GM21526 (cell line): Measurements from ENCODE around the gene RS1.

Experiments
- ATAC-seq: cut with Tn5 transposase; IDR thresholded peaks from one replicate; pipeline ENCODE4 v1.9.1; 2021; ENCODE audit warnings: moderate library complexity; ENCODE audit not compliant: unreplicated experiment, low FRiP score

Gene RS1

DNA sequence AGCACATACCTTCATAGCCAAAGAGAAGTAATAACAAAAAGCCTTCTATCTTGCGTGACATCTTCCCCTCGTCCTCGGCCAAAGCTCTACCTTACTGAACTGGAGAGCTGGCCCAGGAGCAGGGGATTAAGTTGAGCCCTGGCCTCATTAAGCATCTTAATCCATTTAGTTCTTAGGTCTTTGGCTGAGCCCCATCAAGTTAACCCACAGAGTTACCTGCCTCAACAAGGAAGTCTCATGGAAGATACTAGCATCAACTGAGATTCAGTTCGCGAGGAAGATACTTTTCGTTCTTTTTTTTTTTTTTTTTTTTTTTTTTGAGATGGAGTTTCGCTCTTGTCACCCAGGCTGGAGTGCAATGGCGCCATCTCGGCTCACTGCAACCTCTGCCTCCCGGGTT lies at the start of gene RS1:
Gene RS1 (minus strand): TSS at position 101 of the 400 bp plus-strand sequence. CDS start 40 bp downstream, at position 61.
- no peak for ATAC-seq

DNA sequence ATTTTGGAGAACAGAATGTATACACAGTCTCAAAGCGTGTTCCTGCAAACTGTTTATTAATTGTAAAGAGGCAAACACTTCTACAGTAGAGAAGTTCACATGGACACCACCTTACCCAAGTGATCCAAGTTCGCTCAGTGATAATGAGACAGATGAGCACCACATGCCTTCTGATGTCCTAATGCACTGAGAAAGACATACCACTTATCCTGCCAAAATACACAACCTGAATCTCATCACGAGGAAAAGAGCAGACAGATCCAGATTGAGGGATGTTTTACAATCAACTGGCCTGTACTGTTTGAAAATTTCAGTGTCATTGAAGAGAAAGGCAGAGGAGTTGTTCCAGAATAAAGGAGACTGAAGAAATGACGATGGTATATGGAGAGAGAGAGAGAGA lies 47.9 kb upstream of the RS1 start:
- no peak for ATAC-seq

- no peak for ATAC-seq
These were observed 43.0 kb upstream of the RS1 start for GRCh38 chrX:18714910-18715309.

- ATAC-seq: no peak
These were observed 37.9 kb upstream of the RS1 start for GRCh38 chrX:18709833-18710232.

DNA sequence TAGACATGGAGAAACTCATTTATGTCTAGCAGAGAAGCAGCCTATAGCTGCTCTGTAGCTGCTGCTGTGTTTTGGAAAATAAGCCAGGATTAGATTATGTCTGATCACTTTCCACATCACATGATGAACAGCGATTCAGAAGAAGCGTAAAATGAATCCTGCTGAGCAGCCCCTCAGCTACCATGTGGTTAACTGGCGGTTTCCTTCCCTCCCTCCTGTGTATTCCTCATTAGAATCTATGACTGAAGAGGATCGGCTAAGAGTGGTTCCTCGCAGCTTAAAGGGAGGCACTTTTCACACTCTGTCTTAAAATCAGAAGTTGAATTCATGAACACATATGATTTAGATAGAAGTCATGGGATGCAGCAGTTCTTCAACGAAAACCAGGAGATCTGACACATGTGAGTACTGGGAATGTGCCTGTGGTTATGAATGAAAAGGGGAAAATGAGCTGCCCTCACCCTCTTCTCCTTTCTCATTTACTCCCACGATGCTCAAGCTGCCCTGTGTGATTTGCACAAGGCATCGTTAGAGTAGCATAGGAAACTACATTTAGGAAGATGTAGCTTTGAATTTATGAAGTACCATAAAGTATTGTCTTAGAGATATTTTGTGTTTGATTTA lies 35.6 kb upstream of the RS1 start, which contains the start of gene PPEF1:
Gene PPEF1 (plus strand): TSS at position 220 of the 624 bp plus-strand sequence. CDS start 136 bp downstream, at position 356.
- ATAC-seq: no peak

- ATAC-seq: no peak
These were observed 30.7 kb upstream of the RS1 start for GRCh38 chrX:18702362-18703195.

GRCh38 chrX:18701621-18702361 lies 29.9 kb upstream of the RS1 start:
- no peak for ATAC-seq

- no peak for ATAC-seq
These were observed 27.1 kb upstream of the RS1 start for GRCh38 chrX:18698737-18699650.

GRCh38 chrX:18696653-18697052 lies 24.7 kb upstream of the RS1 start:
- no peak for ATAC-seq

- ATAC-seq: no peak
These were observed 20.6 kb upstream of the RS1 start for GRCh38 chrX:18692541-18692940.

DNA sequence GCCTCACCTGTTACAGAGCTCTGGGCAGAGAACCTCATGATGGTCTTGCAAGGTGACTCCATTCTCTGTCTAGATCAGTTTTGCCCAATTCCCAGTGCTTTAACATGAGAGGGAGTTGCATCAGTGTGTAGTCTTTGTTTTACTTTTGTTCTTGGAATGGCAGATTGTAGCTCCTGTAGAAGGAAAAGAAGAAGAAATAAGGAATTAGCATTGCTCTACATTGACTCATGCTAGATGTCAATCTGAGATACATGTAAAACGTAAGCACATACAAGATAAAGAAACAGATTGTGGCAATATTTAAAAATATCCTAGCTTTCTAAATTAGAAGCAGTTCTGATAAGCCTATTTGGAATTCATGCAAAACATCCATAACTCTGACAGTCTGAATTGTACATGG lies 19.5 kb upstream of the RS1 start:
- ATAC-seq: no peak

DNA sequence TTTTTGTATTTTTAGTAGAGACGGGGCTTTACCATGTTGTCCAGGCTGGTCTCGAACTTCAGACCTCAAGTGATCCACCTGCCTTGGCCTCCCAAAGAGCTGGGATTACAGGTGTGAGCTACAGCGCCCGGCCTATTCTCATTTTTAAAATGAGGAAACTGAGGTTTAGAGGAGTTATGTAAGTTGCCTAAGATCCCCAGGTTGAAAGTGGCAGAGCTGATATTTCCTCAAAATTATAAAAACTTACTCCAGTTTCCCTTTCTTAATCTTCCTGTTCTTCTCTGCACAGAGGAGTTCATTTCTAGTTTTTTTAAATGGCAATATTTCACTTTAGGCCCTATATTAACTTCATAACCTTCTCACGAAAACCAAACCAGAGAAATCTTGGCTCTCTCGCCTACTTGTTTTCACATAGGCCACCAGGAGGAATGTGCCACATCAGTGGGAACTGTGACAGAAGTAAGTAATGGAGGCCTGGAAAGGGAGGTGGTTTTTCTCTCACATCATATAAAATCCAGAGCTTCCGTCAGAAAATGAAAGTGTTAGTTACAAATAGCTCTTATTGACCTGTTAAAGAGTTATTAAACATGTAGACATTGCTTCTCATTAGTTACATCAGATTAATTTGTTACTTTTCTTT lies 16.1 kb upstream of the RS1 start:
- ATAC-seq: no peak

DNA sequence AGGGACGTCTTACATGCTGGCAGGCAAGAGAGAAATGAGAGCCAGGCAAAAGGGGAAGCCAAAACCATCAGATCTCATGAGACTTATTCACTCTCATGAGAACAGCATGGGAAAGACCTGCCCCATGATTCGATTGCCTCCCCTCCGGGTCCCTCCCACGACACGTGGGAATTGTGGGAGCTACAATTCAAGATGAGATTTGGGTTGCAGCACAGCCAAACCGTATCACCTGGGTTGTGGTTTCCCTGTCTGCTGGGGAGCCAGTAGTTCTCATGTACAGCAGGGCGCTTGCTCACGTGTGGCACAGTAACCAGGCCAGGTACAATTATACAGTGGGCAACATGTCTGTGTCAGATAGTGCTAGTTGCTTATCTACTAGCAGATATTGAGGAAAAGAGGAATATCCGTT lies 11.1 kb upstream of the RS1 start:
- ATAC-seq: no peak

GRCh38 chrX:18681996-18682395 lies 10.1 kb upstream of the RS1 start:
- no peak for ATAC-seq

DNA sequence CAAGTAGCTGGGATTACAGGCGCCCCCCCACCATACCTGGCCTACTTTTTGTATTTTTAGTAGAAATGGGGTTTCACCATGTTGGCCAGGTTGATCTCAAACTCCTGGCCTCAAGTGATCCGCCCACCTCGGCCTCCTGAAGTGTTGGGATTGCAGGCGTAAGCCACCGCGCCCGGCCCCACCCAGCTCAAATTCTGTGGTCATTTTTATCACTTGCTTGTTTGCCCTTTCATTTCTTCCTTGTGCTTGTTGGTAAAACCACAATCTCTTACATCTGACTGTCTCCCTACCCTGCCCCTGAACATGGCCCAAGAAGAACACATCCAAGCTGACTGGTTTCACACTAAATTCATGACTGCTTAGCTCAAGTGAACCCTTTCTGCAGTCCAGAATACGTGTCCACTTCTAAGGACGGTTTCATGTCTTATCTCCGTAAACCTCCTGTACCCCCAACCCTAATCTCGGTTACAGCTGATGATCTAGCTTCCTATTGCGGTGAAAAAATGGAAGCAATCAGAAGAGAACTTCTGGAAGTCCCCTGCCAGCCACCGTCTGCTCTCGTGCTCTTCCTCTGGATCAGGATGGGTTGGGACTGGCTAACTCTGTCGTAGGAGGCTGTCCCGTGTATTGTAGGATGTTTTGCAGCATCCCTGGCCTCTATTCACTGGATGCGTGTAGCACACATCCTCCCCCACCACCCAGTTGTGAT lies 5.4 kb upstream of the RS1 start:
- no peak for ATAC-seq

DNA sequence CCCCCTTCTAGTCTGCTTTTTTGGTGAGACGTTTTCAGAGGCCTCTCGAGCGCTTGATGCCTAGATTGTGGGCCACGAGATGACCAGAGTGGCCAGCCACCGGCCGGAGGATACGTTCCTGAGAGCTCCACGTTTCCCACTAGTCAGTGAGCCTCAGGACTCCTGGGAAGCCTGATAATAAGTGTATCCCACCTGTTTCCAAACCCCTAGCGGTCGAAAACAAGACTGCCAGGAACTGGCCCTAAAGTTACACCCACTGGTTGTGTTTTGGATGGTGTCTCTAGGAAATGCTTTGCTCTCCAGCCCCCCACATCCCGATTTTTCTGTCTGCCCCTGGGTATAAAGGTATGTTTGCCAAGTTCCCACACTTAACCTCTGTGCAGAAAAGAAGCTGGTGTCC lies 4.6 kb upstream of the RS1 start:
- no peak for ATAC-seq

- ATAC-seq: no peak
These were observed 4.1 kb upstream of the RS1 start for GRCh38 chrX:18676050-18676449.

GRCh38 chrX:18674788-18675735 lies 3.2 kb upstream of the RS1 start:
- ATAC-seq: peak; percentile 74
